Stimulated activated CD4-positive, alpha-beta T cell treated with anti-CD3 and anti-CD28 coated beads, Interleukin-1b, Interleukin-23, amount 100 ng/mL, for 4 hours (primary cell): ENCODE measurements around the gene ASAP2.

Source experiments
- DNase-seq, 2 donors: peaks; one replicate each; pipeline ENCODE4 v3.0.0-alpha.2; 2020; ENCODE audit warnings: low read depth in 2 of 2

ASAP2 gene

GRCh38 chr2:9275399-9275798, 68.8 kb downstream of the ASAP2 start:
- DNase-seq: no peak

GRCh38 chr2:9276074-9276473, 69.5 kb downstream of the ASAP2 start:
- DNase-seq: no peak

- no peak for DNase-seq
These were observed 70.4 kb downstream of the ASAP2 start for GRCh38 chr2:9276901-9277451.

GRCh38 chr2:9278439-9278838, 71.8 kb downstream of the ASAP2 start:
- no peak for DNase-seq

GRCh38 chr2:9279426-9279825, 72.8 kb downstream of the ASAP2 start:
- DNase-seq: no peak

GRCh38 chr2:9280224-9280623, 73.6 kb downstream of the ASAP2 start:
- DNase-seq: no peak

GRCh38 chr2:9281145-9281544, 74.5 kb downstream of the ASAP2 start:
- DNase-seq: no peak

- no peak for DNase-seq
These were observed 75.8 kb downstream of the ASAP2 start for GRCh38 chr2:9282128-9283112.

- DNase-seq: no peak
These were observed 78.1 kb downstream of the ASAP2 start for GRCh38 chr2:9284521-9285297.

- no peak for DNase-seq
These were observed 78.8 kb downstream of the ASAP2 start for GRCh38 chr2:9285385-9285920.

GRCh38 chr2:9285921-9286320, 79.3 kb downstream of the ASAP2 start:
- no peak for DNase-seq

- DNase-seq: no peak
These were observed 80.2 kb downstream of the ASAP2 start for GRCh38 chr2:9286554-9287399.

- DNase-seq: no peak
These were observed 80.9 kb downstream of the ASAP2 start for GRCh38 chr2:9287400-9288045.

- DNase-seq: no peak
These were observed 81.6 kb downstream of the ASAP2 start for GRCh38 chr2:9288233-9288632.

GRCh38 chr2:9288681-9289338, 82.2 kb downstream of the ASAP2 start:
- no peak for DNase-seq

- DNase-seq: no peak
These were observed 84.7 kb downstream of the ASAP2 start for GRCh38 chr2:9291331-9291730.

GRCh38 chr2:9291866-9292265, 85.3 kb downstream of the ASAP2 start:
- DNase-seq: no peak

GRCh38 chr2:9292426-9292825, 85.8 kb downstream of the ASAP2 start:
- no peak for DNase-seq

GRCh38 chr2:9294764-9295163, 88.2 kb downstream of the ASAP2 start:
- DNase-seq: no peak

GRCh38 chr2:9296559-9296958, 89.9 kb downstream of the ASAP2 start:
- DNase-seq: no peak
